LNCaP clone FGC (cell line): ENCODE data around the gene PRR23A.

Experiments
- DNase-seq: peaks from one replicate; pipeline ENCODE4 v3.0.0-alpha.2; 2011; ENCODE audit warnings: low read depth
- H3K4me3 ChIP-seq: 2 replicates; pipeline ENCODE4 v1.5.1; 2011; ENCODE audit warnings: mild to moderate bottlenecking, low read depth, low read length, control low read depth
- CTCF ChIP-seq: IDR thresholded peaks from 2 replicates; pipeline ENCODE4 v1.5.1; 2012; ENCODE audit warnings: mild to moderate bottlenecking; ENCODE audit not compliant: control insufficient read depth, insufficient read depth; ENCODE audit errors: extremely low read depth

The PRR23A gene

GRCh38 chr3:138995706-138996105 is 10.4 kb downstream of the PRR23A start:
- H3K4me3 ChIP-seq, result no peak overlapping the region
- no peak for TF ChIP-seq CTCF
- no peak for DNase-seq

- no peak for DNase-seq
- TF ChIP-seq CTCF, result no peak
These were observed 18.9 kb downstream of the PRR23A start for GRCh38 chr3:138987181-138987580.

GRCh38 chr3:138985932-138986331 is 20.1 kb downstream of the PRR23A start:
- no peak for TF ChIP-seq CTCF
- no peak for DNase-seq
- no peak overlapping the region for H3K4me3 ChIP-seq

More at GRCh38 chr3:138987181-138987580, 18.9 kb downstream of the PRR23A start:
- no peak overlapping the region for H3K4me3 ChIP-seq

- H3K4me3 ChIP-seq, result no peak overlapping the region
- DNase-seq, result no peak
These were observed 21.3 kb downstream of the PRR23A start for GRCh38 chr3:138984816-138985215.

GRCh38 chr3:138976047-138976446 is 30.0 kb downstream of the PRR23A start:
- no peak overlapping the region for H3K4me3 ChIP-seq
- no peak for DNase-seq
- no peak for TF ChIP-seq CTCF

More at GRCh38 chr3:138984816-138985215, 21.3 kb downstream of the PRR23A start:
- no peak for TF ChIP-seq CTCF

- H3K4me3 ChIP-seq, result no peak overlapping the region
- DNase-seq, result no peak
- no peak for TF ChIP-seq CTCF
These were observed 30.7 kb downstream of the PRR23A start for GRCh38 chr3:138975351-138975750.

- no peak for TF ChIP-seq CTCF
- H3K4me3 ChIP-seq, result no peak overlapping the region
- DNase-seq, result no peak
These were observed 31.6 kb downstream of the PRR23A start for GRCh38 chr3:138974462-138974861.
